ENCODE results near the gene FTO. TPM values are rescaled to one million over a fixed set of nuclear protein-coding genes. Genes with fewer than 3 reads are reported as not detected.

Gene FTO
- total RNA-seq, 1 experiment from 2014 or later = 55.0 TPM

- intact Hi-C loops (cut with micrococcal nuclease) = no loop called here
- CTCF ChIA-PET = interaction anchor here (0.6 kb wide), 1 partner anchor 9 kb away, joined by 3 read pairs; no protein-coding TSS in a partner anchor
- BruUV-seq (replicated peaks) = no TSS peak
- H3K9me3 Mint-ChIP-seq (ENCODE audit: unreplicated experiment) = no peaks in the 10 kb centered on the region
- POLR2A ChIA-PET = interaction anchor here (1.4 kb wide), 1 partner anchor 64 kb away, joined by 3 read pairs; no protein-coding TSS in a partner anchor
- peak overlapping the region; percentile 23 for H3K27ac Mint-ChIP-seq (ENCODE audit: low read depth, unreplicated experiment)
- no peaks in the 10 kb centered on the region for H3K4me1 Mint-ChIP-seq (ENCODE audit: insufficient read depth, unreplicated experiment)
- no peak overlapping the region for H3K4me3 Mint-ChIP-seq (ENCODE audit: unreplicated experiment)
- no peaks in the 10 kb centered on the region for H3K36me3 Mint-ChIP-seq (ENCODE audit: insufficient read depth, unreplicated experiment)
- H3K27me3 Mint-ChIP-seq (ENCODE audit: insufficient read depth, unreplicated experiment) = no peaks in the 10 kb centered on the region
- DNase-seq (ENCODE audit: unreplicated experiment) = peak; percentile 55
- no peak for TF ChIP-seq CTCF (IDR thresholded peaks at IDR 0.05; ENCODE audit: unreplicated experiment)
Observed at GRCh38 chr16:54015147-54015546, 311.2 kb downstream of the FTO start.

GRCh38 chr16:54022362-54022761, 318.4 kb downstream of the FTO start:
- no TSS peak for BruUV-seq (replicated peaks)

GRCh38 chr16:54026456-54026855, 322.5 kb downstream of the FTO start:
- intact Hi-C loops (cut with micrococcal nuclease) = no loop called here
- CTCF ChIA-PET = interaction anchor here (0.5 to 0.6 kb wide), 2 partner anchors 374 to 1468 kb away, joined by 3 read pairs; no protein-coding TSS in a partner anchor
- no peak for TF ChIP-seq CTCF (IDR thresholded peaks at IDR 0.05; ENCODE audit: unreplicated experiment)
- POLR2A ChIA-PET = interaction anchor here (0.8 kb wide), 1 partner anchor 54 kb away, joined by 3 read pairs; no protein-coding TSS in a partner anchor
- peak overlapping the region; percentile 54 for H3K27ac Mint-ChIP-seq (ENCODE audit: low read depth, unreplicated experiment)
- no peaks in the 10 kb centered on the region for H3K36me3 Mint-ChIP-seq (ENCODE audit: insufficient read depth, unreplicated experiment)
- no TSS peak for BruUV-seq (replicated peaks)
- no peaks in the 10 kb centered on the region for H3K9me3 Mint-ChIP-seq (ENCODE audit: unreplicated experiment)
- no peak overlapping the region for H3K4me3 Mint-ChIP-seq (ENCODE audit: unreplicated experiment)
- H3K27me3 Mint-ChIP-seq (ENCODE audit: insufficient read depth, unreplicated experiment) = no peaks in the 10 kb centered on the region
- DNase-seq (ENCODE audit: unreplicated experiment) = no peak
- peaks cover 27% of the 10 kb centered on the region for H3K4me1 Mint-ChIP-seq (ENCODE audit: insufficient read depth, unreplicated experiment)

More at GRCh38 chr16:54022362-54022761, 318.4 kb downstream of the FTO start:
- no peak for TF ChIP-seq CTCF (IDR thresholded peaks at IDR 0.05; ENCODE audit: unreplicated experiment)
- CTCF ChIA-PET = interaction anchor here (0.6 to 0.7 kb wide), 2 partner anchors 12 to 827 kb away, joined by 3 read pairs; no protein-coding TSS in a partner anchor
- H3K4me1 Mint-ChIP-seq (ENCODE audit: insufficient read depth, unreplicated experiment) = peaks cover 11% of the 10 kb centered on the region
- H3K27ac Mint-ChIP-seq (ENCODE audit: low read depth, unreplicated experiment) = no peak overlapping the region
- intact Hi-C loops (cut with micrococcal nuclease) = no loop called here
- H3K27me3 Mint-ChIP-seq (ENCODE audit: insufficient read depth, unreplicated experiment) = no peaks in the 10 kb centered on the region
- no peak for DNase-seq (ENCODE audit: unreplicated experiment)
- POLR2A ChIA-PET = no interaction called here
- H3K9me3 Mint-ChIP-seq (ENCODE audit: unreplicated experiment) = no peaks in the 10 kb centered on the region
- no peak overlapping the region for H3K4me3 Mint-ChIP-seq (ENCODE audit: unreplicated experiment)
- no peaks in the 10 kb centered on the region for H3K36me3 Mint-ChIP-seq (ENCODE audit: insufficient read depth, unreplicated experiment)

- no peaks in the 10 kb centered on the region for H3K36me3 Mint-ChIP-seq (ENCODE audit: insufficient read depth, unreplicated experiment)
- peak; percentile 22 for DNase-seq (ENCODE audit: unreplicated experiment)
- peaks cover 33% of the 10 kb centered on the region for H3K4me1 Mint-ChIP-seq (ENCODE audit: insufficient read depth, unreplicated experiment)
- POLR2A ChIA-PET = interaction anchor here (0.8 kb wide), 1 partner anchor 53 kb away, joined by 3 read pairs; no protein-coding TSS in a partner anchor
- BruUV-seq (replicated peaks) = no TSS peak
- CTCF ChIA-PET = interaction anchor here (0.9 kb wide), 1 partner anchor 136 kb away, joined by 3 read pairs; no protein-coding TSS in a partner anchor
- no peak for TF ChIP-seq CTCF (IDR thresholded peaks at IDR 0.05; ENCODE audit: unreplicated experiment)
- H3K9me3 Mint-ChIP-seq (ENCODE audit: unreplicated experiment) = no peaks in the 10 kb centered on the region
- no peaks in the 10 kb centered on the region for H3K27me3 Mint-ChIP-seq (ENCODE audit: insufficient read depth, unreplicated experiment)
- H3K27ac Mint-ChIP-seq (ENCODE audit: low read depth, unreplicated experiment) = peak overlapping the region; percentile 54
- intact Hi-C loops (cut with micrococcal nuclease) = no loop called here
- no peak overlapping the region for H3K4me3 Mint-ChIP-seq (ENCODE audit: unreplicated experiment)
Observed at GRCh38 chr16:54027062-54027461, 323.1 kb downstream of the FTO start.

Data from MCF 10A (cell line).